Gastrocnemius medialis (tissue), 4 donors: ENCODE results near the gene PRICKLE1.

Experiments
- CTCF ChIP-seq, 5 experiments: fragments of 450-650 bp in 3 of 5; fragments of 200-600 bp in 2 of 5; sonication (generic) in 2 of 5; IDR thresholded peaks in 4 of 5; conservative IDR thresholded peaks in 1 of 5; 1 replicate in 4 of 5; 2 replicates in 1 of 5; pipeline ENCODE4 v1.5.1; 2016 to 2019; ENCODE audit warnings: antibody characterized with exemption in 5 of 5, mild to moderate bottlenecking in 3 of 5, moderate library complexity in 3 of 5
- POLR2A ChIP-seq, 2 donors: fragments of 450-650 bp; IDR thresholded peaks; one replicate each; pipeline ENCODE4 v1.6.1; 2017; ENCODE audit warnings: antibody characterized with exemption in 2 of 2, mild to moderate bottlenecking in 2 of 2, moderate library complexity in 2 of 2

GRCh38 chr12:42638011-42638410, 48.5 kb upstream of the PRICKLE1 start:
- TF ChIP-seq CTCF (IDR thresholded peaks at IDR 0.05 in 4 of 5, conservative IDR thresholded peaks at IDR 0.05 in 1 of 5), result no peak
- no peak for TF ChIP-seq POLR2A (IDR thresholded peaks at IDR 0.05)
